ENCODE measurements around the gene H2BK1.

H2BK1 gene

DNA sequence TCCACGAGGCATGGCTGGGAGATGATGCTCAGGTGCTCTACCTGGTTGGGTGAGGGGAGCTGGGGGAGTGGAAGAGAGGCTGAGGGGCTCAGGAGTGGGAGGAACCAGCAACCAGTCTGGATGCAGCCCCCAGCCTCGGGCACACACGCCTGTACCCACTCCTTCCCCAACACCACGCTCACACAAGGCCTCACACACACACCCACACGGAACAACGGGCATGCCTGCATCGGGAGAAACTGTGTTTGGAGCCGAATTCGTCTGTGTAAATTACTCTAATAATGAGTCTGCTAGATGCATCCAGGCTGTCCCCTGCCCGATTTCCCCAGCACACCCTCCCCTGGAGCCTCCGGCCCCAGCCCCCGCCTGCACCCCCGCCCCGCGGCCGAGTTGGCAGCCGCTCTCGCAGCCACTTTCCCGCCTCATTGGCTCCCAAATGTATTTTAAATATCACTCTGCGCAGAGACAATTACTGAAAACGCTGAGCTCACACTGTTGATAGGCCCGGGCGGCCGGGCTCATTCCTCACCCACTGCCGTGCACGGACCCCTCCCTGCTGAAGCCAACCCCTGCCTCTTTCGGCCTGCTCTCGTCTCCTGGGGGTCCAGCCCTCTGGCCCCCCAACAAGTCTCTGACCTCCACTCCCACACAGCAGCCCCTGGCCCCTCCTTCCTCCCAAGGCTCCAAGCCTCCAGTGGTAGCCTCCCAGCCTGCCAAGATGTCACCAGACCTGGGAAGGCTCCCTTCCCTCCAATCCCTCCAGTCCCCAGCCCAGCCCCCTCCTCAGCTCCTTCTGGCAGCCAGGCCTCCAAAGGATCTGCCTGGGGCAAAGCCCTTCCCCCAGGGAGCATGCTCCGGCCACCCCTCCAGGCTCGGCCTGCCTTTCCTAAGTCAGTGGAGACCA is 11.1 kb downstream of the H2BK1 start:
- DNase-seq = no peak

DNA sequence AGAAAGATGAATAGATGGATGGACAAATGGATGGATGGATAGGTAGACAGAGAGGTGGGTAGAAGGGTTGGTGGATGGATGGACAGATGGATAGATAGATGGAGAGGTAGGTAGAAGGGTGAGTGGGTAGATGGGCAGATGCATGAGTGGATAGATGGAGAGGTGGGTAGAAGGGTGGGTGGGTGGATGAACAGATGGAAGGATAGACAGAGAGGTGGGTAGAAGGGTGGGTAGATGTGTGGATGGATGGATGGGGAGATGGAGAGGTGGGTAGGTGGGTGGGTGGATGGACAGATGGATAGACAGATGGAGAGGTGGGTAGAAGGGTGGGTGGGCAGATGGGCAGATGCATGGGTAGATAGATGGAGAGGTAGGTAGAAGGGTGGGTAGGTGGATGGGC is 12.4 kb downstream of the H2BK1 start:
- DNase-seq = no peak

DNA sequence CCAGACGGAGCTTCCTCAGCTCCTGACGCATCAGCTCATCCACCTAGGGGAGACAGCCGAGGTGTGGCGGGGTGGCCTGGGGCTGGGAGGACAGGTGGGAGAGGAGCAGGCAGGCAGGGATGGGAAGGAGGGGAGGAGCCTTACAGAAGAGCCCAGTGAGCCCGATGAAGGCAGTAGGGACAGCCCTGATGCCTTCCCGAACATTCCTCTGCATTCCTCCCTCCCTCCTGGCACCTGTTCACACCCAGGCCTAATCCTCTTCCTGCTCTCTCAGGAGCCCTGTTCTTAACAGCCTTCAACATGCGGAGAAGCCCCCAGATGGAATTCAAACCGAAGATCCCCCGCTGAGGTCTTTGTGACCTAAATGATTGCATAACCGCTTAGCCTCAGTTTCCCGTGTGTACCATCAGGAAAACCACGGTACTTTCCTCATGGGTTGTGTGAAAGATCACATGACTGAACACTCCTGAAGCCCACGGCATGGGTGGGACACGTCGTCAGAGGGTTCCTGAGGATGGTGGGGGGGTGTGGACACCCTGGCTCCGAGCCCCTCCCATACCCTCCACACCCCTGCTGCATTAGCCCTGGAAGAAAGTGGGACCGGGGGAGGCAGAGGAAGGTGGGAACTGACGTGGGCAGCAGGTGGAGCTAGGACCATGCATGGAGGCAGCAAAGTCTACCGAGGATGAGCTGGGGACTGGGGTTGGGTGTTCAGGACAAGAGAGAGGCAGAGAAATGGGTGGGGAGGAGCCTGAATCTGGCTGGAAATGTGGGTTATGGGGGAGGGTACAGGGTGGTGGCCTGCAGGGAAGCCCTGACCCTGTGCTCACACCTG is 14.5 kb downstream of the H2BK1 start:
- DNase-seq = no peak

DNA sequence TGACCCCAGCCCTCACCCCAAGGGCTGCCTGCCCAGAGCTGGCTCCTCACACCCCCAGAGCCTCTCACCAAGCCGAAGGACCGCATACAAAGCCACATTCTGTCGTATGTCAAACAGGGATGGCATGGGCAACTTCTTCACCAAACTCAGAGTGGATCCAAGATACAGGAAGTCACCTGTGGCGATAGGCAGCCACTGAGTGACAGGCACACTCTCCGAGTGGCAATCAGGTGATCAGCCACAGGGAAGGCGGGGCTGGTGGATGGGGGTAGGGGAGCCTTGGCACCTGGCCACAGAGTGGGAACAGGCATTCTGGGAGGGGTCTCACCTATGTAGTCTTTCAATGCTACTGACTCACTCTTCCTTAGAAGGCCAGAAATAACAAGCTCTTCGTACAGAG is 16.1 kb downstream of the H2BK1 start:
- DNase-seq = no peak

DNA sequence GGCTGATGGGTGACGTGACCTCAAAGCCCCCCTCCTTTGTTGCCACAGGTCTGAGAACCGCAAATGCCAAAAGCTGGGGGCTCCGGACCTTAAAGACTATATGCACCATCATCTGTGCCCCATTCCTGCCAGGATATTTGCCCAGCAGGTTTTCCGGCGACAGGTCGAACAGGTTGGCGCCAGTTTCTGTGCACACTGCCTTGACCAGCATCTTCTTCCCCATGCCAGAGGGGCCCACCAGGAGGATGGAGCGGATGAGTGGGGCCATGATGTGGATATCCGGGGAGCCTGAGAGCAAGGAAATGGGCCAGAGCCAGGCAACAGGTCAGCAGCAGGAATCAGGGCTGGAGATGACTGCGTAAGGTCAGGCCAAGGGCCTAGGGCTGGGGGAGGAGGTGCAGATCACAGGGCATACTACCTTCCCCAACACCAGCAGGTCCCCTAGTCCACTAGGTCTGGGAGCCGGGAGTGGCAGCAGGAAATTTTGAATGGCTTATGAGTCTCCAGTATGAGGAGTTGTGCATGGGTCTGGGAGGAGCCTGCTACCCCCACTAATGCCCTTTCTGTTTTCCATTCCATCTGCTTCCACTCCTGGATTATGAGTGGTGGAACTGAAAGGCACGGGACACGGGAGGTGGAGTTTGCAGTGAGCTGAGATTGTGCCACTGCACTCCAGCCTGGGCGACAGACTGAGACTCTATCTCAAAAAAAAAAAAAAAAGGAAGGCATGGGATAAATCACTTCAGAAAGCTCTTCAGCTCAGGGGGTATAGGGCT is 16.9 kb downstream of the H2BK1 start:
- no peak for DNase-seq

DNA sequence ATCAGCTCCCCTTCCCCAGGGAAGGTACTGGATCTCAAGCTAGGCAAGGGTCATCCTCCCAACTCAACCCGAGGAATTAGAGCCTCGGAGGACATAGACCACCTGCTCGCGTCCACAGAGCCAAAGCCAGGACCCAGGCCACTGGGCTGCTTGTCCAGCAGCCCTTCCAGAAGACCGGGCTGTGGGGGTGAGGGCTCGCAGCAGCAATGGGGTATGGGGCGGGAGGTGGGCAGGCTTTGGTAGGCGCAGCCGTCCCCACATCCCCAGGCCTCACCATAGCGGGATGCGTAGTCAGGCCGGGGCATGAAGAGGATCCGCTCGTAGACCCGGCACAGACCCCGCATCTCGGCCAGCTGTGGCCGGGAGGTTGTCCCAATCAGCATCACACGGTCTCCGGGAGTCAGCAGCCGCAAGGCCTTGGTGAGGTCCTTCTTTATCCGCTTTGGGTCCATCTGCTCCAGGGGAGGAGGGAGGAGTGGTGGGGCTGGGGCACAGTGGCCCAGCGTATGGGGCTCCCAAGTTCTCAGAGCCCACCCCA is 18.2 kb downstream of the H2BK1 start:
- DNase-seq = no peak

DNA sequence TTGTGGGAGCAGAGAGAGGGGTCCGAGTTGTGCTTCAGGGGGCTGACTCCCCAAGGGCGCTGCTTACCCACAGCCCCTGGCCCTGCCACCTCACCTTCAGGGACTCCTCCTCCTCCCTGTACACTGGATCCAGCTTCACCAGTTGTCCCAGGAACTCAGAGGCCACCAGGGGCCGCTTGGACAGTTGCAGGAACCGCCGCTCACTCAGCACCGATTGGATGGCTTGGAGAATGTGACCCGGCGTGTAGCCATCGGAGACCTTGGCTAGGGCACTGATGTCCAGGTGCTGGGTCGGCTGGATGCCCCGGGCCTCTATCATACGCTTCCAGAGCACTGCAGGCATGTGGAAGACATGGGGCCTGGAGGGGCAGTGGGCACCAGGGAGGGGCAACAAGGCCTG is 18.7 kb downstream of the H2BK1 start:
- DNase-seq = no peak

DNA sequence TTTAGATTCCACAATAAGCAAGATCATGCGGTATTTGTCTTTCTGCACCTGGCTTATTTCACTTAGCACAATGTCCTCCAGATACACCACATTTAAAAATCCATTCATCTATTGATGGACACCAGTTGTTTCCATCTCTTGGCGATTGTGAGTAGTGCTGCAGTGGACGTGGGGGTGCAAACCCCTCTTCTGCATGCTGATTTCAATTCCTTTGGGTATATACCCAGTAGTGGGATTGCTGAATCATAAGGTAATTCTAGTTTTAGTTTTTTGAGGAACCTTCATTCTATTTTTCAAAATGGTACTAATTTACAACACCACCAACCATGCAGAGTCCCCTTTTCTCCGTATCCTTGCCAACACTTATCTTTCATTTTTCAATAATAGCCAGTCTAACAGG is 21.2 kb downstream of the H2BK1 start:
- no peak for DNase-seq

DNA sequence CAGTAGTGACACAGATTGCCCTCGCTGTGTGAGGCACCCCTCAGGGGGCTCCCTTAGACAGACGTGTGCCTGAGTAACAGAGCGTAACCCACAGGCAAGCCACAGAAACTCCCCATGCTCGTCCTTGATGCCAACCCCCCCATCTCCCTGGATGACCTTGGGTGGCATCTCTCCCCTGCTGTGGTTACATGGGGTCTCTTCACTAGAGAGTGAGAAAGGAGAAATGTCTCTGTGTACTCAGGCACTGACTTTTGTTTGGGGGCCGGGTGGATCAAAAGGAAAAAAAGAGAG is 22.1 kb downstream of the H2BK1 start:
- no peak for DNase-seq

DNA sequence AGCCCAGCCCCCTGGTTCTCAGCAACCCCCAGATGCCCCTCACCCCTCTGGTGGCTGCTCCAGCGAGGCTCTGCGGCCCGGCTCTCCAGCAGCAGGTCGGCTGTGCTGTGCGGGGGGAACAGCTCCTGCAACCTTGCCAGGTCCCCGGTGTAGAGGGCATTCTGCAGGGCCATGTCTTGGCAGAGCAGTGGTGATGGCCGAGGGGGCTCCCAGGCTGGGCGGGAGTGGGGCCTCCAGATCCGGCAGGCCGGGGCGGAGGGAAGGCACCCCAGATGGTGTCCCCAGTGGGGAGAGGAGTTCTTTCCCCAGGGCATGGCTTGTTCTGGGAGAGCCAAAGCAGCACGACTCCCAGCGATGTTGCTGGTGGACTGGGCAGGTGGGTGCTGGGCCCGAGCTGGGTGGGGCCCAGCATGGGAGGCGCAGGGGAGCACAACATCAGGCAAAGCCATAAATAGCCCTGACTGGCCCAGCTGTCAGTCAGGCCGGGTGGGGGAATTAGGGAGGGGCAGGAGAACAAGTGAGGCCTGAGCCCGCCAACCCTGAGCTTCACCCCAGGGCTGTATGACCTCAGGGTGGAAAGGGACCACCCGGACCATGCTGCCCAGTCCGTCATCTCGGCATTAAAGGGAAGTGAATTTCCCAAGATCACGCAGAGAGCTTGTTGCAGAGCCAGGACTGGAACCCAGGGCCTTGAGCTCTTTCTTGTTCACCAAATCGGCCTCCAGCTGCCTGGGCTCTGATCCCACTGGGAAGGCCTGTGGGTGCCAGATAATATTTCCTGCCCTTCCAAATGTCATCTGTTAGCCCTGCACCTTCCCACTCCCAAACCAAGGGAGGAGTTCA is 22.7 kb downstream of the H2BK1 start:
- no peak for DNase-seq

DNA sequence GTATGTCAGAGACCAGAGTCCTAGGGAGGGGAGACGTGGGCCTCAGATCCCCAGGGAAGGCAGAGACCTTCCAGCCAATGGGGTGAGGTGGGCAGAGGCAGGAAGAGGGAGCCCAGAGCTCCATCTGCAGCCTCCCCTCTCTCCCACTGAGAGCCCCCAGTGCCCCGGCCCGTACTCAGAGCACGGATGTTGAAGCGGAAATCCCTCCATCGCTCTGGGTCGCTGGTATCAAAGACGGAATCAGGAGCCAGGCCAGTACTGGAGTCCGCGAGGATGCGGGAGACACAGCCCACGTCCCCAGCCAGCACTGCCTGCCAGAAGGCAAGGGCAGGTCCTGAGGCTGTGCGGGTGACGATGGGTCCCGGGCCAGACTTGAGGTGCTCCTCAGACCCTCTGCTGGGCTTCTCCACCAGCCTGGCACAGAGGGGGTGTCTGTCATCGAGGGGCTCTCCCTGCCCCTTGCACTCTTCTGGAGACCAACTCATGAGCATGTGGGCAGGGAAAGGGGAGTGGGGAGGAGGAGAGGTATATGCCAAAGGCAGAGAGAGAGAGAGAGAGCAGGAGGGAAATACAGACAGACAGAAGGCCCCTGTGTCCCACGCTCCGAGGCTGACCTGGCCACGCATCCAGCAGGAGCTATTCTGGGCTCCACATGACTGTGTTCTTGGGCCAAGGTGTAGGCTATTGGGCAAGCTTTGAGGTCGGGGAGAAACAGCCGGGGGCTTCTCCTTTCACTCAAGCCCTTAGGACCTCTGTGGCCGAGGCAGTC is 23.5 kb downstream of the H2BK1 start, which contains the start of gene ASB10:
ASB10 (minus strand) TSS at position 611 of the 769 bp plus-strand sequence; CDS start at position 491, 120 bp downstream.
- no peak for DNase-seq

DNA sequence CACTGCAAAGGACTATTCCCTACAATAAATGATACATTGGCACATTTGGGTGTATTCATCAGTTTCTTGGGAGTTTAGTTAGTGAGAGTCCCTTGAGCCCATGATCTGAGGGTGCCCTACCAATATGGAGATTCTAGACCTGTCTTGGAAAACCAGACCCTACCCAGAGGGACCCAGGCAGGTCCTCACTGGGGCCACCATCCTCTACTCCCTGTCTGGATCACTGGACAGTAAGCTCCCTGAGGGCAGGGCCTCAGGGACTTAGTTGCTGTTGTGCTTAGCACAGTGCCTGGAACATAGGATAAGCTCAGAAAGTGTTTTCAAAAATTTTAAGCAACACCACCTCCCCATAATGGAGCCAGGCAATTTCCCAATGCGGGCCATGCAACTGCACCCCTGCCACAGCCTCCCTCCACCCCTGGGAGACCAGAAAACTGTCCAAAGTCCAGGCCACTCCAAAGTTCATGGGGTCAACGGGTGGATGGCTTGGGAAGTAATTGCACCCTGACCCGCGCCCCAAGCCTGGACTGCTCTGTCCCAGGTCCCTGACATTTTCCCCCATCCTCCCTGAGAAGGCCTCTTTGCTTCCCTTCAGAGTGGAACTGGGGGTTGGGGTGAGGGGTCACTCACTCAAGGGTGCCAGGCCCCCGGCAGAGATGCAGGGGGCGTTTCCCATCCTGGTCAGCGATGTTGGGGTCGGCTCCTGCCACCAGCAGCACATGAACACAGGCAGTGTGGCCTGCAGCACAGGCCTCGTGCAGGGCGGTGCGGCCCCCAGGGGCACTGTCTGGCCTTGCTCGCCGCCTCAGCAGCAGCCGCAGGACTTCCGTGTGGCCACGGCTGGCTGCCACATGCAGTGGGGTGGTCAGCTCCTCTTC is 24.3 kb downstream of the H2BK1 start:
- DNase-seq = no peak

DNA sequence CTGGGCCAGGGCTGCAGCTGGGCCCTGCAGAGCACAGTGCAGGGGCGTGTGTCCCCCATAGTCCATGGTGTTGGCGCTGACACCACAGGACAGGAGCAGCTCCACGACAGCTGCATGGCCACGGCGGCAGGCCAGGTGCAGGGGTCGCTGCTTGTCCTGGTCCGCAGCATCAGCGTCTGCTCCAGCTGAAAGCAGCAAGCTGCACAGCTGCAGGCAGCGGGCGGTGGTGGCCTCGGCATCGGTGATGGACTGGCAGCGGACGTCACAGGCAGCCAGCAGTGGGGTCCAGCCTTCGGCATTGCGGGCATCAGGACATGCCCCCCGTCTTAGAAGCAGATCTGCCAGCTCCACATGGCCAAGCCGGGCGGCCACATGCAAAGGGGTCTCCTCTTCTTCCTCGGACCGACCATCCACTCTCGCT is 29.3 kb downstream of the H2BK1 start:
- DNase-seq = no peak

DNA sequence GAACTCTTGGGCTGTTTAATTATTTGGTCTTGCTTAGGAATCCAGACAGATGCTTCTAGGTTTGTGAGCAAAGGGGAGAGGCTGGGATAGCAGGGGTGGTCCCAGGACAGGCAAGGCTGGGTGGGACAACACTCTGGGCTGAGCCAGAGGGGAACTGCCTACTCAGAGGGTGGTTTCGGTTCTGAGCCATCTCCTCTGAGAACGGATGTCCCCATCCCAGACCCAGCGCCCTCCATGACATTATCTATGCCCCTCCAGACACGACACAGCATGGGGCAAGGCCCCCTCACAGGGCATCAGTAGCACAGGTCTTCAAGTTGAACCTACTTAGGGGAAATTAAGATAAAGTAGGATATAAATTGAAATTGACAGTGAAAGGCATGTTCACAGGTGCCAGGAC is 30.3 kb downstream of the H2BK1 start:
- DNase-seq = no peak

DNA sequence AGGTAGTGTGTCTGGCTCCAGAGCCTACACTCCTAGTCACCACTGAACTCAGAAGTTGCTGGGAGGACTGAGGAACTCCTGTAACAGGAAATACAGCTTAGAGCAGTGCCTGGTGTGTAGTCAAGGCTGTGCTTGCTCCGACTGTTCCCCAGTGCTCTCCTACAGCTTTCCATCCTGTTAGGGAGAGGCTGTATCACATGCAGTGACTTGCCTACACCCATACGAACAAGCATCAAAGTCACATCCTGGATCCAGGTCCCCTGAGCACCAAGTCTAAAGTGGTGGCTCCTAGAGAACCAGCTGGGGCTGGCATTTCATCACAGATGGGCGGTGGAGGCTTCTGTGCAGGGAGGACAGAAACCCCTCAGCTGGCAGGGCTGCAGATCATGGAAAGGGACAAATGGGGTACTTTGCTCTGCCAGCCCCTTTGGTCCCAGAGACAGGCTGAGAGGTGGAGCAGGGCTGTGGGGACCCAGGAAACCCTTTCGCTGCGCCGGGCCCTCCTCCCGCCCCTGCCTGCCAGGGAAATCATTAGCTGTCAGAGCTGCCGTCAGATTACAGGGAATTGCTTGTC is 30.9 kb downstream of the H2BK1 start:
- DNase-seq = no peak

DNA sequence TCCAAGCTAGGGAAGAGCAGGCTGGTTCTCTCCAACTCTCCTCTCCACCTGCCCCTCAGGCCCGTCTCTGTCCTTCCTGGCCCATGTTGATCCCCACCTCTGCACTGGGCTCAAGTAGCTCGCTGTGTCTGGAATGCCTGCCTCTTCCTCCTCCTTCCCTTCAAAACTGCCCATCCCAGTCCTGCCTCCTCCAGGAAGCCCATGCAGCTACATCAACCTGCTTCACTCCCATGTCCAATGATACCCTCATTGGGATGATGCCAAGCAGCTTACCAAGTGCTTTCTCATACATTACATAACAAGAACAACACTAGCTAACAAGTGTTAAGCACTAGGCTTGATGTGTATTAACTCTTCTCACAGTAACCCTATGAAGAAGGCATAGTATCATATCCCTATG is 31.5 kb downstream of the H2BK1 start:
- DNase-seq = no peak

DNA sequence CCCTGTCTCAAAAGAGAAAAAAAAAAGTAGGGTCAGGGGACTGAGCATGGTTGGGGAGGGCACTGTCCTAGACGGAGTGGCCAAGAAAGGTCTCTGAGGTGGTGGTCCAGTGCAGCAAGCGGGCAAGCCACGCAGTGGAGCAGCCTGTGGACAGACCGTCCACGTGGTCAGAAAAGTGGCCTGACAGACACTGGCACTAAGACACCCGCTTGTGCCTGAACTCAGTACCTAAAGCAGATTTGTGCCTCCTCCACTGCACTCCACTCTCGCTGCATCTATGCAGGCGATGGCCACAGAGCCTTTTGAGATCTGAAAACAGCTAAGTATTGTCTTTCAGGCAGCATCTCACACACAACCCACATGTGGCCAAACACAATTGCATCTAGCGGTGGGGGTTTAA is 32.1 kb downstream of the H2BK1 start:
- no peak for DNase-seq

DNA sequence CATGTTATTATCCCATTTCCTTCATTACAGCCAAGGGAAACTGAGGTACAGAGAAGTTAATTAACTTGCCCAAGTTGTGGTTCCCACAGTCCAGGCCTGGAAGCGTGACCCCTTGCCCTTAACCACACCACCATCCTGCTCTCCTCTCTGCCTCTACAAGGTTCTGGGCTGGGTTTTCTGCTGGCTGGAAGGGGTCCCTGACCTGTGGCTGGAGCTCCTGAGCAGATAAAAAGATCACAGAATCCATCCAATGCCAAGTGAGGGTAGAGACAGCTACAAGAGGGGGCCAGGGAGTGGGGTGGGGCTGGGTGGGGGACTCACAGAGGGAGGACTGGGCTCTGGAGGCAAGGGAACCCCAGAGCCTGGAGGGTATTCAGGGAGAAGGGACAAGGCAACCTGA is 33.0 kb downstream of the H2BK1 start:
- no peak for DNase-seq

DNA sequence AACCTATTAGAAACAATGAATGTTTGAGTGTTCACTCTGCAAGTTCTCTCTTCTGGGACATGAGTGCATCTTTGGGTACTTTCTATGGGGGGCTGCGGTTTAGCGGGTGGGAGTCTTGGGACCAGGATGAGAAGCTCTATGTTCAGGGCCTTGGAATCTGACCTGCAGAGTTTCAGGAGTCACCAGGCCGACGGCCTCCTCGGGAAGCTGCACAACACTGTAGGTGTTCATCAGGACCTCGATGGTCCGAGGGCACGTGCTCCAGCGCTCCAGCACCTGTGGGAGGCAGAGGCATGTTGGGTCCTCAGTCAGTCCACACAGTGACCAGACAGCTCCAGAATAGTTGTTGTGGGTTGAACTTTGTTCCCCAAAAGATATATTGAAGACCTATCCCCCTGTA is 33.9 kb downstream of the H2BK1 start:
- DNase-seq = no peak

DNA sequence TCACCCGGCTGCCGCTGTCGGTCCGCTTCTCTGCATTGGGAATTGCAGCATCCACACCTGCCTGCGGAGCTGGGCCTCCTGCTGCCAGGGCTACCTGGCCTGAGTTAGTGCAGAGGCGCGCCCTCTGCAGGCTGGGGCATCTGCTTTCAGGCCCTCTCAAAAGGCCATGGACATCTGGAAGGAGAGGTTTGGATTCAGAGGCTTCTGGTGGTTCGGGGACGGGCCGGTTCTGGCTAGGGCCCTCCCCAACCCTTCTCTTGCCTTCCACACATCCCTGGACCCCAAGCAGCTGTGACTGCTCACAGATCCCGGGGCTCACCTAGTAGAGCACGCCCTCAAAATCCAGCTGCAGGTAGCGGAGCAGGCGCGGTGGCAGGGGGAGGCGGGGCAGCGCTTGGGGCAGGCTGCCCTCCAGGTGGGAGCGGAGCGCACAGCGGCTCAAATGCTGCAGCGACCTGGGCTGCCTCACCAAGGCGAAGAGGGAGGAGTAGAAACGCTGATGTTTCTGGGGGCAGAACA is 34.4 kb downstream of the H2BK1 start:
- no peak for DNase-seq
